ENCODE results near the gene RAD51B. TPM values are rescaled to one million over a fixed set of nuclear protein-coding genes. Genes with fewer than 3 reads are reported as not detected.

Gene RAD51B
- total and polyA plus RNA-seq, 2 experiments from 2014 or later: 10.1 to 18.0 TPM

GRCh38 chr14:68685419-68686204, 866.0 kb downstream of the RAD51B start:
- Histone ChIP-seq H3K9me2 (replicated peaks; ENCODE audit: insufficient read depth) (no peaks in the 10 kb centered on the region), H2AFZ (no peak overlapping the region), H3K27ac (peak overlapping the region; percentile 96), H3K36me3 (replicated peaks; ENCODE audit: insufficient read depth, low read depth) (no peaks in the 10 kb centered on the region), H3K9me3 (ENCODE audit: low read depth) (no peaks in the 10 kb centered on the region), H4K20me1 (ENCODE audit: insufficient read depth, poor library complexity, severe bottlenecking) (no peaks in the 10 kb centered on the region), H3K4me1 (ENCODE audit: insufficient read depth) (peaks cover 55% of the 10 kb centered on the region), H3K4me3 (no peak overlapping the region), H3K79me2 (peaks cover 2% of the 10 kb centered on the region), H3K4me2 (peak overlapping the region; percentile 10), H3K27me3 (no peaks in the 10 kb centered on the region)
- peak; percentile 85 for DNase-seq (ENCODE audit: low spot score)
- WGBS (ENCODE audit: low lambda C conversion rate, missing lambda C conversion rate): 66% methylated on average over 12 of the region's 12 CpGs
- TF ChIP-seq, protein P1, sequence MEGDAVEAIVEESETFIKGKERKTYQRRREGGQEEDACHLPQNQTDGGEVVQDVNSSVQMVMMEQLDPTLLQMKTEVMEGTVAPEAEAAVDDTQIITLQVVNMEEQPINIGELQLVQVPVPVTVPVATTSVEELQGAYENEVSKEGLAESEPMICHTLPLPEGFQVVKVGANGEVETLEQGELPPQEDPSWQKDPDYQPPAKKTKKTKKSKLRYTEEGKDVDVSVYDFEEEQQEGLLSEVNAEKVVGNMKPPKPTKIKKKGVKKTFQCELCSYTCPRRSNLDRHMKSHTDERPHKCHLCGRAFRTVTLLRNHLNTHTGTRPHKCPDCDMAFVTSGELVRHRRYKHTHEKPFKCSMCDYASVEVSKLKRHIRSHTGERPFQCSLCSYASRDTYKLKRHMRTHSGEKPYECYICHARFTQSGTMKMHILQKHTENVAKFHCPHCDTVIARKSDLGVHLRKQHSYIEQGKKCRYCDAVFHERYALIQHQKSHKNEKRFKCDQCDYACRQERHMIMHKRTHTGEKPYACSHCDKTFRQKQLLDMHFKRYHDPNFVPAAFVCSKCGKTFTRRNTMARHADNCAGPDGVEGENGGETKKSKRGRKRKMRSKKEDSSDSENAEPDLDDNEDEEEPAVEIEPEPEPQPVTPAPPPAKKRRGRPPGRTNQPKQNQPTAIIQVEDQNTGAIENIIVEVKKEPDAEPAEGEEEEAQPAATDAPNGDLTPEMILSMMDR (IDR thresholded peaks at IDR 0.05; ENCODE audit: poor library complexity): no peak
- no peak for TF ChIP-seq EZH2 (IDR thresholded peaks at IDR 0.05; ENCODE audit: borderline replicate concordance)
- no peak for TF ChIP-seq EZH2phosphoT487 (IDR thresholded peaks at IDR 0.05; ENCODE audit: low read depth, severe bottlenecking, unreplicated experiment)

GRCh38 chr14:68686205-68686465, 866.6 kb downstream of the RAD51B start:
- Histone ChIP-seq H3K9me3 (ENCODE audit: low read depth) (no peaks in the 10 kb centered on the region), H3K27me3 (no peaks in the 10 kb centered on the region), H3K4me3 (no peak overlapping the region), H3K36me3 (replicated peaks; ENCODE audit: insufficient read depth, low read depth) (no peaks in the 10 kb centered on the region), H3K4me2 (peak overlapping the region; percentile 10), H2AFZ (no peak overlapping the region), H3K27ac (peak overlapping the region; percentile 96), H4K20me1 (ENCODE audit: insufficient read depth, poor library complexity, severe bottlenecking) (no peaks in the 10 kb centered on the region), H3K4me1 (ENCODE audit: insufficient read depth) (peaks cover 51% of the 10 kb centered on the region), H3K79me2 (peaks cover 2% of the 10 kb centered on the region), H3K9me2 (replicated peaks; ENCODE audit: insufficient read depth) (no peaks in the 10 kb centered on the region)
- no peak for TF ChIP-seq EZH2phosphoT487 (IDR thresholded peaks at IDR 0.05; ENCODE audit: low read depth, severe bottlenecking, unreplicated experiment)
- TF ChIP-seq, protein P1 (IDR thresholded peaks at IDR 0.05; ENCODE audit: poor library complexity): no peak
- TF ChIP-seq EZH2 (IDR thresholded peaks at IDR 0.05; ENCODE audit: borderline replicate concordance): no peak
- no peak for DNase-seq (ENCODE audit: low spot score)
- 100% methylated on average over 1 of the region's 1 CpG for WGBS (ENCODE audit: low lambda C conversion rate, missing lambda C conversion rate)

DNA sequence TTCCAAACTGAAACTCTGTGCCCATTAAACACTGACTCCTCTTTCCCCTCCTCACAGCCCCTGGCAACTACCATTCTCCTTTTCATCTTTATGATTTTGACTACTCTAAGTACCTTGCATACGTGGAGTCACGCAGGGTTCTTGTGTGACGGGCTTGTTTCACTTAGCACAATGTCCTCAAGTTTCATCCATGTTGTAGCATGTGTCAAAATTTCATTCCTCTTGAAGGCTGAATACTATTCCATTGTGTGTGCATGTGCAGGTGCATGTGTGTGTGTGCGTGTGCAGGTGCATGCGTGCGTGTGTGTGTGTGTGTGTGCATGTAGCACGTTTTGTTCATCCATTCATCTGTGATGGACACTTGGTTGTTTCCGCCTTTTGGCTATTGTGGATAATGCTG, 867.1 kb downstream of the RAD51B start:
- Histone ChIP-seq H3K9me3 (ENCODE audit: low read depth) (no peaks in the 10 kb centered on the region), H3K79me2 (peaks cover 2% of the 10 kb centered on the region), H3K36me3 (replicated peaks; ENCODE audit: insufficient read depth, low read depth) (no peaks in the 10 kb centered on the region), H2AFZ (no peak overlapping the region), H3K4me2 (no peak overlapping the region), H3K9me2 (replicated peaks; ENCODE audit: insufficient read depth) (no peaks in the 10 kb centered on the region), H3K27ac (peak overlapping the region; percentile 96), H3K4me3 (no peak overlapping the region), H4K20me1 (ENCODE audit: insufficient read depth, poor library complexity, severe bottlenecking) (no peaks in the 10 kb centered on the region), H3K27me3 (no peaks in the 10 kb centered on the region), H3K4me1 (ENCODE audit: insufficient read depth) (peaks cover 47% of the 10 kb centered on the region)
- no peak for DNase-seq (ENCODE audit: low spot score)
- 87% methylated on average over 8 of the region's 8 CpGs for WGBS (ENCODE audit: low lambda C conversion rate, missing lambda C conversion rate)
- TF ChIP-seq EZH2phosphoT487 (IDR thresholded peaks at IDR 0.05; ENCODE audit: low read depth, severe bottlenecking, unreplicated experiment) (no peak), EZH2 (IDR thresholded peaks at IDR 0.05; ENCODE audit: borderline replicate concordance) (no peak)
- TF ChIP-seq, protein P1 (IDR thresholded peaks at IDR 0.05; ENCODE audit: poor library complexity): no peak

Data from hepatocyte (in vitro differentiated cells).